Measurements from ENCODE around the gene UCK2. TPM values are rescaled to one million over a fixed set of nuclear protein-coding genes. Genes with fewer than 3 reads are reported as not detected.

Gene UCK2
- total and polyA plus RNA-seq, 2 donors (not counting 3 experiments of a cell fraction or from before 2014, with no cell fraction given): 62.3 to 74.7 TPM

DNA sequence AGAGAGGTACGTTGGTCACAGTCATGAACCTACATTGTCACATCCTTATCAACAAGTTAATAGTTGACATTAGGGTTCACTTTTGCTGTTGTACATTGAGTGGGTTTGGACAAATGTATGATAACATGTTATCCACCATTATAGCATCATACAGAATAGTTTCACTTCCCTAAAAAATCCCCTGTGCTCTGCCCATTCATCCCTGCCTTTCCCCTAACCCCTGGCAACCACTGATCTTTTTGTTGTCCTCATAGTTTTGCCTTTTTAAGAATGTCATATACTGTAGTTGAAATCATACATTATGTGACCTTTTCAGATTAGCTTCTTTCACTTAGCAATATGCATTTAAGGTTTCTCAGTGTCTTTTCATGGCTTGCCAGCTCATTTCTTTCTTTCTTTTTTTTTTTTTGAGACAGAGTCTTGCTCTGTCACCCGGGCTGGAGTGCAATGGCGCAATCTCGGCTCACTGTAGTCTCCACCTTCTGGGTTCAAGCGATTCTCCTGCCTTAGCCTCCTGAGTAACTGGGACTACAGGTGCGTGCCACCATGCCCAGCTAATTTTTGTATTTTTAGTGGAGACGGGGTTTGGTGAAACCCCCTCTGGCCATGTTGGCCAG, 50.6 kb downstream of the UCK2 start:
- Histone ChIP-seq H3K9me1 (replicated peaks; ENCODE audit: control insufficient read depth, extremely low read depth, insufficient read depth, low read length) (no peaks in the 10 kb centered on the region), H3K9ac (replicated peaks; ENCODE audit: extremely low read depth, insufficient read depth, low read length) (no peak overlapping the region), H3K4me1 (ENCODE audit: control insufficient read depth, extremely low read depth, insufficient read depth, low read length) (peaks cover 2% of the 10 kb centered on the region), H3K79me2 (ENCODE audit: control insufficient read depth, insufficient read depth, low read length) (peaks cover 95% of the 10 kb centered on the region), H3K27ac (ENCODE audit: insufficient read depth, low read depth, low read length) (no peak overlapping the region), H3K9me3 (replicated peaks; ENCODE audit: control insufficient read depth, insufficient read depth, low read length) (no peaks in the 10 kb centered on the region), H3K27me3 (ENCODE audit: control insufficient read depth in 2 of 2, insufficient read depth in 2 of 2, low read length in 2 of 2) (no peaks in the 10 kb centered on the region), H3K36me3 (ENCODE audit: control insufficient read depth in 2 of 2, extremely low read depth in 1 of 2, insufficient read depth in 2 of 2, low read length in 2 of 2) (no peaks in the 10 kb centered on the region), H3K4me3 (replicated peaks in 1 of 3; ENCODE audit: insufficient read depth in 1 of 3, low read depth in 1 of 3, low read length in 3 of 3) (no peak overlapping the region), H2AFZ (ENCODE audit: low read depth, low read length) (no peak overlapping the region), H3K4me2 (ENCODE audit: insufficient read depth, low read length) (no peak overlapping the region), H4K20me1 (replicated peaks; ENCODE audit: control insufficient read depth, extremely low read depth, insufficient read depth, low read length) (no peaks in the 10 kb centered on the region)
- TF ChIP-seq GATA2 (IDR thresholded peaks at IDR 0.05; ENCODE audit: insufficient read depth, insufficient read length, low read depth, low read length) (no peak), FOS (IDR thresholded peaks at IDR 0.05; ENCODE audit: borderline replicate concordance, insufficient read depth, low read length) (no peak), JUN (IDR thresholded peaks at IDR 0.05; ENCODE audit: borderline replicate concordance, insufficient read depth, insufficient read length, low read depth) (no peak), POLR2A (IDR thresholded peaks at IDR 0.05; ENCODE audit: low read depth, low read length) (no peak), EZH2 (IDR thresholded peaks at IDR 0.05; ENCODE audit: borderline replicate concordance, low read depth, low read length, severe bottlenecking) (no peak), POLR2AphosphoS5 (IDR thresholded peaks at IDR 0.05; ENCODE audit: insufficient read depth, low read depth, low read length) (no peak), MAX (IDR thresholded peaks at IDR 0.05; ENCODE audit: insufficient read depth, insufficient read length) (no peak), CTCF (IDR thresholded peaks at IDR 0.05; ENCODE audit: extremely low read depth in 1 of 2, insufficient read depth in 1 of 2, low read depth in 1 of 2, low read length in 2 of 2) (no peak), MYC (IDR thresholded peaks at IDR 0.05; ENCODE audit: low read depth, low read length) (no peak)
- POLR2A ChIA-PET: no interaction called here
- intact Hi-C loops (cut with micrococcal nuclease) (no loop called here), dilution Hi-C loops (cut with MboI; ENCODE audit: extremely low pct_ligation_motif_present, low sequenced_read_pairs) (no loop called here)
- CTCF ChIA-PET: no interaction called here
- DNase-seq (ENCODE audit: low read depth, low spot score): no peak
- BruUV-seq (replicated peaks): no TSS peak
- no peak for FAIRE-seq
